H9 (cell line): Measurements from ENCODE around the gene PTPRN2. TPM values are rescaled to one million over a fixed set of nuclear protein-coding genes. Genes with fewer than 3 reads are reported as not detected.

Source experiments
- DNase-seq: peaks from one replicate; pipeline ENCODE4 v3.0.0-alpha.2; 2017
- H2AFZ ChIP-seq: one replicate; pipeline ENCODE4 v1.6.1; 2013; ENCODE audit warnings: mild to moderate bottlenecking, low read length, control low read depth, moderate library complexity
- H2AK5ac ChIP-seq: 2 replicates; pipeline ENCODE4 v1.6.1; 2013; ENCODE audit warnings: low read length, control low read depth, mixed read lengths; ENCODE audit not compliant: insufficient read length
- H2BK120ac ChIP-seq: one replicate; pipeline ENCODE4 v1.6.1; 2013; ENCODE audit warnings: low read depth, mild to moderate bottlenecking, low read length, control low read depth, inconsistent platforms; ENCODE audit not compliant: poor library complexity, severe bottlenecking
- H2BK12ac ChIP-seq: 2 replicates; pipeline ENCODE4 v1.6.1; 2013; ENCODE audit warnings: low read length, control low read depth, mixed read lengths, low read depth; ENCODE audit not compliant: insufficient read length
- H2BK15ac ChIP-seq: 2 replicates; pipeline ENCODE4 v1.6.1; 2013; ENCODE audit warnings: low read depth, low read length, control low read depth
- H2BK20ac ChIP-seq: one replicate; pipeline ENCODE4 v1.6.1; 2013; ENCODE audit warnings: low read depth, mild to moderate bottlenecking, low read length, control low read depth, inconsistent platforms; ENCODE audit not compliant: poor library complexity, severe bottlenecking
- H2BK5ac ChIP-seq: 2 replicates; pipeline ENCODE4 v1.6.1; 2013; ENCODE audit warnings: low read length, control low read depth, mixed read lengths; ENCODE audit not compliant: insufficient read length
- H3K14ac ChIP-seq: 2 replicates; pipeline ENCODE4 v1.6.1; 2013; ENCODE audit warnings: low read length, control low read depth; ENCODE audit not compliant: insufficient read depth
- H3K18ac ChIP-seq: 2 replicates; pipeline ENCODE4 v1.6.1; 2013; ENCODE audit warnings: low read depth, mild to moderate bottlenecking, mixed read lengths, low read length, control low read depth; ENCODE audit not compliant: insufficient read length
- H3K23ac ChIP-seq: 2 replicates; pipeline ENCODE4 v1.6.1; 2013; ENCODE audit warnings: low read length, control low read depth, mixed read lengths, low read depth; ENCODE audit not compliant: insufficient read length
- H3K23me2 ChIP-seq: 2 replicates; pipeline ENCODE4 v1.6.1; 2013; ENCODE audit warnings: low read depth, mild to moderate bottlenecking, mixed read lengths, low read length, control low read depth; ENCODE audit not compliant: insufficient read length, poor library complexity, severe bottlenecking
- H3K27ac ChIP-seq: 2 replicates; pipeline ENCODE4 v1.5.1; 2013; ENCODE audit warnings: low read length, control low read depth, mixed read lengths, low read depth; ENCODE audit not compliant: insufficient read length
- H3K27me3 ChIP-seq: 2 replicates; pipeline ENCODE4 v1.6.1; 2013; ENCODE audit warnings: low read length, control low read depth, inconsistent platforms; ENCODE audit not compliant: insufficient read depth
- H3K4ac ChIP-seq: 2 replicates; pipeline ENCODE4 v1.6.1; 2013; ENCODE audit warnings: low read depth, mild to moderate bottlenecking, control low read depth, inconsistent platforms, low read length, moderate library complexity
- H3K4me1 ChIP-seq: 2 replicates; pipeline ENCODE4 v1.6.1; 2013; ENCODE audit warnings: low read length, control low read depth, inconsistent platforms; ENCODE audit not compliant: insufficient read depth
- H3K4me2 ChIP-seq: 2 replicates; pipeline ENCODE4 v1.6.1; 2013; ENCODE audit warnings: low read length, control low read depth, mixed read lengths; ENCODE audit not compliant: insufficient read length, insufficient read depth
- H3K56ac ChIP-seq: 2 replicates; pipeline ENCODE4 v1.6.1; 2013; ENCODE audit warnings: low read depth, mild to moderate bottlenecking, mixed read lengths, low read length, control low read depth; ENCODE audit not compliant: insufficient read length
- H3K79me1 ChIP-seq: 2 replicates; pipeline ENCODE4 v1.6.1; 2013; ENCODE audit warnings: low read depth, mild to moderate bottlenecking, moderate library complexity, low read length, control low read depth, inconsistent platforms; ENCODE audit not compliant: insufficient read depth, poor library complexity, severe bottlenecking
- H3K79me2 ChIP-seq: 2 replicates; pipeline ENCODE4 v1.6.1; 2013; ENCODE audit warnings: low read length, control low read depth, inconsistent platforms; ENCODE audit not compliant: insufficient read depth
- H3K9ac ChIP-seq: 2 replicates; pipeline ENCODE4 v1.6.1; 2013; ENCODE audit warnings: low read length, control low read depth, mixed read lengths; ENCODE audit not compliant: insufficient read length; ENCODE audit errors: extremely low read depth
- H3K9me3 ChIP-seq: one replicate; pipeline ENCODE4 v1.6.1; 2013; ENCODE audit warnings: low read depth, low read length, inconsistent platforms; ENCODE audit not compliant: control insufficient read depth
- H3T11ph ChIP-seq: one replicate; pipeline ENCODE4 v1.6.1; 2013; ENCODE audit warnings: mild to moderate bottlenecking, low read length, control low read depth, inconsistent platforms
- H4K20me1 ChIP-seq: one replicate; pipeline ENCODE4 v1.6.1; 2013; ENCODE audit not compliant: control insufficient read depth, insufficient read length, insufficient read depth
- H4K5ac ChIP-seq: 2 replicates; pipeline ENCODE4 v1.6.1; 2013; ENCODE audit warnings: low read depth, mild to moderate bottlenecking, mixed read lengths, low read length, control low read depth; ENCODE audit not compliant: insufficient read length
- H4K8ac ChIP-seq: replicated peaks from 2 replicates; pipeline ENCODE4 v1.6.1; 2013; ENCODE audit warnings: low read length, control low read depth, mixed read lengths, low read depth; ENCODE audit not compliant: insufficient read length
- H4K91ac ChIP-seq: 2 replicates; pipeline ENCODE4 v1.6.1; 2013; ENCODE audit warnings: low read depth, mild to moderate bottlenecking, moderate library complexity, mixed read lengths, low read length, control low read depth; ENCODE audit not compliant: insufficient read length
- H3K27ac Mint-ChIP-seq, 3 experiments: 2 replicates in 2 of 3; 3 replicates in 1 of 3; pipeline ENCODE4 v1.8.0; 2020 to 2021; ENCODE audit warnings: mixed read lengths in 3 of 3, mild to moderate bottlenecking in 1 of 3, moderate library complexity in 1 of 3
- H3K27me3 Mint-ChIP-seq: 2 replicates; pipeline ENCODE4 v1.8.0; 2021; ENCODE audit warnings: low read depth, mild to moderate bottlenecking, moderate library complexity, mixed read lengths
- H3K36me3 Mint-ChIP-seq, 3 experiments: 2 replicates in 2 of 3; 3 replicates in 1 of 3; pipeline ENCODE4 v1.8.0; 2020 to 2021; ENCODE audit warnings: low read depth in 3 of 3, mixed read lengths in 3 of 3; ENCODE audit not compliant: insufficient read depth in 1 of 3
- H3K4me1 Mint-ChIP-seq, 2 experiments: 2 replicates each; pipeline ENCODE4 v1.8.0; 2020; ENCODE audit warnings: mixed read lengths in 2 of 2
- H3K4me3 Mint-ChIP-seq, 2 experiments: 2 replicates in 1 of 2; 3 replicates in 1 of 2; pipeline ENCODE4 v1.8.0; 2020 to 2021; ENCODE audit warnings: mild to moderate bottlenecking in 2 of 2, mixed read lengths in 2 of 2, moderate library complexity in 1 of 2
- H3K9me3 Mint-ChIP-seq, 2 experiments: 2 replicates in 1 of 2; 3 replicates in 1 of 2; pipeline ENCODE4 v1.8.0; 2020; ENCODE audit warnings: mild to moderate bottlenecking in 2 of 2, mixed read lengths in 2 of 2, moderate library complexity in 1 of 2
- CTCF ChIP-seq: fragments of 200-600 bp; sonication (generic); conservative IDR thresholded peaks from 3 replicates; pipeline ENCODE4 v1.8.0; 2021; ENCODE audit warnings: antibody characterized with exemption, mild to moderate bottlenecking
- WGBS: extraction: QIAGEN DNeasy Blood & Tissue Kit; methylation state at CpG from one replicate; pipeline ENCODE4 v1.1.7; 2013; ENCODE audit warnings: missing lambda C conversion rate, low lambda C conversion rate, mixed read lengths; ENCODE audit not compliant: insufficient read length; ENCODE audit errors: extremely low coverage; 5-methylcytosine and 5-hydroxymethylcytosine counted together
- total RNA-seq: library from RNA; stranded (reverse); gene quantifications from 2 replicates; pipeline ENCODE4 v1.2.1, GENCODE V29; 2021

PTPRN2 gene
- total RNA-seq, 1 experiment from 2014 or later = 5.2 TPM

- Histone ChIP-seq H3K14ac (no peak overlapping the region), H3K23me2 (no peaks in the 10 kb centered on the region), H2BK20ac (no peak overlapping the region), H3K4ac (no peak overlapping the region), H3K18ac (no peak overlapping the region), H3K23ac (no peak overlapping the region), H2BK5ac (no peak overlapping the region), H4K20me1 (no peaks in the 10 kb centered on the region), H2BK120ac (no peak overlapping the region), H4K8ac (no peak overlapping the region), H3K4me1 (no peaks in the 10 kb centered on the region; the same call in 1 of the 2 replicates), H3T11ph (no peak overlapping the region), H3K56ac (no peak overlapping the region), H3K9me3 (no peaks in the 10 kb centered on the region), H3K79me2 (no peaks in the 10 kb centered on the region), H3K27me3 (no peaks in the 10 kb centered on the region), H2AK5ac (no peak overlapping the region), H3K9ac (no peak overlapping the region), H3K4me2 (no peak overlapping the region), H3K27ac (no peak overlapping the region), H3K79me1 (no peaks in the 10 kb centered on the region), H2BK15ac (no peak overlapping the region), H4K5ac (no peak overlapping the region), H2BK12ac (no peak overlapping the region), H4K91ac (no peak overlapping the region), H2AFZ (no peak overlapping the region)
- Mint-ChIP-seq H3K27ac (no peak overlapping the region), H3K9me3 (no peaks in the 10 kb centered on the region), H3K36me3 (no peaks in the 10 kb centered on the region), H3K4me1 (peaks cover 29 to 30% of the 10 kb centered on the region in 2 experiments), H3K27me3 (peaks cover under 1% of the 10 kb centered on the region), H3K4me3 (no peak overlapping the region)
- peak; percentile 24 for DNase-seq
- no CpG with 5 or more reads among the region's 29 CpGs for WGBS
- TF ChIP-seq CTCF = no peak
Observed at GRCh38 chr7:158447506-158448171, 140.0 kb downstream of the PTPRN2 start.
